Measurements from ENCODE around the gene BNC1. TPM values are rescaled to one million over a fixed set of nuclear protein-coding genes. Genes with fewer than 3 reads are reported as not detected.

Gene BNC1
- total RNA-seq, 2 donors from 2014 or later, result 0.49 to 1.2 TPM

DNA sequence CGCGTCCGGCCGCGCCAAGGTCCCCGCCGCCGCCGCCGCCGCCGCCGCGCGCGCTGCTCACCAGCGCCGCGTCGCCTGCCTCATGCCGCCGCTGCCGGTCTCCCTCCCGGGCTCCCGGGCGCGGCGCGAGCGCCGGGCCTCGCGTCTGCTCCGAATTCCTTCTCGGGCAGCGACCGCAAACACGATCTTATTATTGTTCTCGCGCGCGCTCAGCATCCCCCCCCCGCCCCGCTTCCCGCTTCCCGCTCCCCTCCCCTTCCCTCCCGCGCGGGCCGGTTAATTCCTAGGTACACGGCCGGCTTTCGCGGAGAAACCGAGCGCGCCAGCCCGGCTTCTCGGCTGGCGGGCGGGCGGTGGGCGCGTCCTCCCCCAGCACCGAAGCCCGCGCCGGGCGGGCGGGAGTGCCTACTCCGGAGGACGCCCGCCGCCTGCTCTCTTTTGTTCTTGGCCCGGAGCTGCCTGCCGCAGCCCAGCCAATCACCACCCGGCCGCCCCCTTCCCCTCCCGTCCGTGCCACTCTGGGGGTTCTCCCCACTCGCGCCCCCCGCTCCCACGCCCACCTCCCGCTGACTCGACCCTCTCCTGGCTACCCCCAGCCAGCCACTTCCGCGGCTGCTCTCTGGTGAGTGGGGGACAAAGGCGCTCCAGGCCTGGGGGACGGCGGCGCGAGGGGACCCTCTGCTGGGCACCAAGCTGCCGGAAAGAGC lies 76.7 kb downstream of the BNC1 start, which contains the start of gene HDGFL3:
TSS of gene HDGFL3 (minus strand) at position 164 of the 707 bp plus-strand sequence. CDS start 409 bp downstream, outside the sequence.
- Histone ChIP-seq H3K27me3 (replicated peaks; ENCODE audit: insufficient read depth) (no peaks in the 10 kb centered on the region), H3K4me1 (ENCODE audit: control insufficient read depth in 1 of 2, low read depth in 2 of 2) (peaks cover 4 to 25% of the 10 kb centered on the region in 2 donors), H3K27ac (peak within 1 kb of the TSS; percentile 88 to 91), H3K36me3 (no peaks in the 10 kb centered on the region), H3K9me3 (no peaks in the 10 kb centered on the region), H3K4me3 (peak within 1 kb of the TSS; percentile 94)
- ATAC-seq (ENCODE audit: insufficient number of reproducible peaks, low FRiP score, low read depth) (no peak), DNase-seq (ENCODE audit: low spot score) (no peak)
- TF ChIP-seq CTCF (IDR thresholded peaks at IDR 0.05), result no peak

GRCh38 chr15:83207009-83207659 lies 77.3 kb downstream of the BNC1 start:
- Histone ChIP-seq H3K9me3 (no peaks in the 10 kb centered on the region), H3K4me3 (peak overlapping the region; percentile 94), H3K27me3 (replicated peaks; ENCODE audit: insufficient read depth) (no peaks in the 10 kb centered on the region), H3K36me3 (no peaks in the 10 kb centered on the region), H3K4me1 (ENCODE audit: control insufficient read depth in 1 of 2, low read depth in 2 of 2) (peaks cover 6 to 32% of the 10 kb centered on the region in 2 donors), H3K27ac (peak overlapping the region; percentile 88 to 91)
- no peak for ATAC-seq (ENCODE audit: insufficient number of reproducible peaks, low FRiP score, low read depth)
- no peak for TF ChIP-seq CTCF (IDR thresholded peaks at IDR 0.05)
- DNase-seq (ENCODE audit: low spot score), result no peak

- no peaks in the 10 kb centered on the region for H3K27me3 ChIP-seq (replicated peaks; ENCODE audit: insufficient read depth)
- H3K9me3 ChIP-seq, result no peaks in the 10 kb centered on the region
- H3K4me1 ChIP-seq (ENCODE audit: control insufficient read depth in 1 of 2, low read depth in 2 of 2), result peaks cover 6 to 38% of the 10 kb centered on the region in 2 donors
- no peak for TF ChIP-seq CTCF (IDR thresholded peaks at IDR 0.05)
- H3K27ac ChIP-seq, result peak overlapping the region; percentile 88 to 91
- DNase-seq (ENCODE audit: low spot score) (no peak), ATAC-seq (ENCODE audit: insufficient number of reproducible peaks, low FRiP score, low read depth) (no peak)
- H3K36me3 ChIP-seq, result no peaks in the 10 kb centered on the region
- H3K4me3 ChIP-seq, result peak overlapping the region; percentile 94
Observed at GRCh38 chr15:83206526-83207008, 77.9 kb downstream of the BNC1 start.

Other genes starting within 250 kb of the BNC1 start
- gene BTBD1, start 217.4 kb downstream of the BNC1 start, total RNA-seq, result 10 to 100 TPM; 62.3 to 73.4 TPM
- 10 to 100 TPM in 1 of 2 donors, 1 to 10 TPM in 1; 9.1 to 11.0 TPM for gene TM6SF1, start 177.0 kb downstream of the BNC1 start, total RNA-seq
- gene HDGFL3, start 76.8 kb downstream of the BNC1 start, total RNA-seq, result 100 to 1,000 TPM in 1 of 2 donors, 10 to 100 TPM in 1; 19.6 to 118 TPM
- 1 to 10 TPM in 1 of 2 donors, not detected in 1; 4.9 TPM for gene SH3GL3, start 162.7 kb upstream of the BNC1 start, total RNA-seq